Measurements from ENCODE around the gene SZRD1. TPM values are rescaled to one million over a fixed set of nuclear protein-coding genes. Genes with fewer than 3 reads are reported as not detected.

SZRD1 gene
- total and polyA plus RNA-seq, 9 of the 15 experiments (the other 6 are each of a cell fraction or from before 2014, with no cell fraction given), result 3.9 to 149 (median 82.5) TPM

DNA sequence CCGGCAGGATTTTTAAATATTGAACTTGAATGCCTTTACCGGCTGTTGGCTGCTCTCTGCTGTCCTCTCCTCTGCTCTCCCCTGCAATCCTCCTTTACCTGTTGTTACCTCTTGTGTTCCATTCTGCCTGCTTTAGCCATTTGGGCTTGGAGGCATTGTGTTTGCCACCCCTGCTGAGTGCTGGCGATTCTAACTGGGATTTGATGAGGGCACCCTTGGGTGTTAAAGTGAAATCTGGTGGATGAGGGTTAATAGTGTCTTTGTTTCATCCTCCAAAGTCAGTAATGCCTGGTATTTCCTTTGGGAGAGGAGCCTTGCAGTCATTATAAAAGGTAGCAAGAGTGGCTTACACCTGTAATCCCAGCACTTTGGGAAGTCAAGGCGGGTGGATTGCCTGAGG, 9.9 kb downstream of the SZRD1 start:
- no peak for ATAC-seq
- Histone ChIP-seq H3K27me3 (ENCODE audit: control insufficient read depth in 2 of 2, insufficient read depth in 2 of 2, low read length in 2 of 2) (no peaks in the 10 kb centered on the region), H3K9me3 (replicated peaks; ENCODE audit: control insufficient read depth, insufficient read depth, low read depth, low read length) (no peaks in the 10 kb centered on the region), H3K4me2 (ENCODE audit: insufficient read depth, low read length) (no peak overlapping the region), H3K36me3 (ENCODE audit: control insufficient read depth, insufficient read depth, low read length) (peaks cover 33% of the 10 kb centered on the region; the same call in 2 of the 3 replicates), H3K9ac (ENCODE audit: insufficient read depth in 1 of 2, low read depth in 2 of 2, low read length in 2 of 2) (peak overlapping the region in 1 of 2 experiments; percentile 60; a peak in 1 of 4 replicates), H2AFZ (ENCODE audit: low read depth, low read length) (no peak overlapping the region), H3K4me3 (no peak overlapping the region), H4K20me1 (replicated peaks; ENCODE audit: control insufficient read depth, insufficient read depth, low read length) (peaks cover 46% of the 10 kb centered on the region), H3K27ac (ENCODE audit: extremely low read depth, low read depth, low read length) (no peak overlapping the region), H3K79me2 (ENCODE audit: control insufficient read depth, insufficient read depth, low read length) (peaks cover 97% of the 10 kb centered on the region), H3K9me1 (ENCODE audit: control insufficient read depth, insufficient read depth, low read length) (peaks cover 3% of the 10 kb centered on the region), H3K4me1 (replicated peaks in 1 of 2; ENCODE audit: control insufficient read depth in 2 of 2, insufficient read depth in 2 of 2, low read length in 2 of 2) (peaks cover 22 to 24% of the 10 kb centered on the region in 2 experiments)
- BruUV-seq (replicated peaks), result no TSS peak
- no peak for FAIRE-seq
- intact Hi-C loops (cut with micrococcal nuclease), result no loop called here
- TF ChIP-seq PRMT5 (CRISPR knock-in tag; IDR thresholded peaks at IDR 0.05), result no peak
- TF ChIP-seq, protein P1, sequence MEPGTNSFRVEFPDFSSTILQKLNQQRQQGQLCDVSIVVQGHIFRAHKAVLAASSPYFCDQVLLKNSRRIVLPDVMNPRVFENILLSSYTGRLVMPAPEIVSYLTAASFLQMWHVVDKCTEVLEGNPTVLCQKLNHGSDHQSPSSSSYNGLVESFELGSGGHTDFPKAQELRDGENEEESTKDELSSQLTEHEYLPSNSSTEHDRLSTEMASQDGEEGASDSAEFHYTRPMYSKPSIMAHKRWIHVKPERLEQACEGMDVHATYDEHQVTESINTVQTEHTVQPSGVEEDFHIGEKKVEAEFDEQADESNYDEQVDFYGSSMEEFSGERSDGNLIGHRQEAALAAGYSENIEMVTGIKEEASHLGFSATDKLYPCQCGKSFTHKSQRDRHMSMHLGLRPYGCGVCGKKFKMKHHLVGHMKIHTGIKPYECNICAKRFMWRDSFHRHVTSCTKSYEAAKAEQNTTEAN (CRISPR knock-in tag; IDR thresholded peaks at IDR 0.05), result no peak
- no peak for TF ChIP-seq PREB (CRISPR knock-in tag; IDR thresholded peaks at IDR 0.05)
- no peak for TF ChIP-seq COPS2 (conservative IDR thresholded peaks at IDR 0.05)
- no peak for TF ChIP-seq NCOR1 (IDR thresholded peaks at IDR 0.05)
- TF ChIP-seq ZNF75A (CRISPR knock-in tag; IDR thresholded peaks at IDR 0.05), result no peak
- no peak for TF ChIP-seq MITF (IDR thresholded peaks at IDR 0.05)
- no peak for TF ChIP-seq RNF219 (CRISPR knock-in tag; IDR thresholded peaks at IDR 0.05)
- no peak for TF ChIP-seq TRIM25 (IDR thresholded peaks at IDR 0.05; ENCODE audit: borderline replicate concordance)
- ChIA-PET CTCF (ENCODE audit: low intra/inter-chr PET ratio) (no interaction called here), POLR2A (interaction anchor here (1.1 to 4.1 kb wide), 4 partner anchors 8 to 23 kb away, joined by 4 to 18 read pairs (median 10); partner anchors contain the start of gene SZRD1)
- in situ Hi-C loops (cut with MboI), result no loop called here
- WGBS (ENCODE audit: insufficient coverage, low coverage, missing lambda C conversion rate), result 76% methylated on average over 4 of the region's 4 CpGs
- DNase-seq (ENCODE audit: extremely low read depth in 1 of 4, low spot score in 3 of 4), result peak in 1 of 4 experiments; percentile 2
